Activated naive CD8-positive, alpha-beta T cell treated with anti-CD3 and anti-CD28 coated beads, Interleukin-2, amount 50 U/mL, for 16 hours (primary cell): ENCODE data around the gene PAM.
"Not testable (repeated sequence)": the region's sequence is repeated elsewhere in the genome, so short reads cannot be mapped to it uniquely, and the experiment has no call there.

Experiments used
- DNase-seq: peaks from one replicate; pipeline ENCODE4 v3.0.0-alpha.2; 2020; ENCODE audit warnings: low read depth, low spot score

PAM gene

DNA sequence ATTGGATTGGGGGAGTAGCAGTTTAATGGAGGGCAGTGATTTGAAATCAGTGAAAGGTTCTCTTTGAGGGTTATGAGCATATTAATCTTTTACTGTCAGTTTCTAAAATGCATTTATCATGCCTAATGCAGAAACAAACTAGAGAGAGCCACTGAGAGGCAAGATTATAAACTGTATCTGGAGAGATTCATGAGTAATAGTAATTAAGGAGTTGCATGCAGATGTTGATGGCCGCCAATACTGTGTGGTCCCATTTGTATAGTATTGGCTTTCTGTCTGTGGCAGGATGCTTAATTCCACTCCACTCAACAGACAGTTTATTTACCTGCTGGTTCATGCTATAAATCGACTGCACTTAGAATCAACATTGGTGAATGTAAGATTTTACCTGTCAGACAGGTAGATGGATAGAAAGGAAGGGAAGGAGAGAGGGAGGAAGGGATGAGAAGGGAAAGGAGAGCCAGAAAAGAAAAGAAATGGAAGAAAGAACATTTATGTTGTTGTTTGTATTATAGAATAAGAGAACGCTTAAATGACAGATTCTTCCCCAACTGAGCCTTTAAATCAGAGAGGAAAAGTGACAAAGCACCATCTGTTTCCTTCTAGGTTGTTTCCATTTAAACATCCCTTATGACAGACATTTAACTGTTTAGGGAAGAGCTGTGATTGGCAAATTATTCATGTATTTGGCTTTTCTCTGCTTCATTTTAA is 146.5 kb downstream of the PAM start:
- DNase-seq: no peak

- DNase-seq: no peak
Observed at GRCh38 chr5:102902135-102902448, 147.0 kb downstream of the PAM start.

- no peak for DNase-seq
Observed at GRCh38 chr5:102902647-102903046, 147.5 kb downstream of the PAM start.

- no peak for DNase-seq
Observed at GRCh38 chr5:102903074-102903871, 148.2 kb downstream of the PAM start.

- DNase-seq: no peak
Observed at GRCh38 chr5:102905056-102905455, 150.0 kb downstream of the PAM start.

DNA sequence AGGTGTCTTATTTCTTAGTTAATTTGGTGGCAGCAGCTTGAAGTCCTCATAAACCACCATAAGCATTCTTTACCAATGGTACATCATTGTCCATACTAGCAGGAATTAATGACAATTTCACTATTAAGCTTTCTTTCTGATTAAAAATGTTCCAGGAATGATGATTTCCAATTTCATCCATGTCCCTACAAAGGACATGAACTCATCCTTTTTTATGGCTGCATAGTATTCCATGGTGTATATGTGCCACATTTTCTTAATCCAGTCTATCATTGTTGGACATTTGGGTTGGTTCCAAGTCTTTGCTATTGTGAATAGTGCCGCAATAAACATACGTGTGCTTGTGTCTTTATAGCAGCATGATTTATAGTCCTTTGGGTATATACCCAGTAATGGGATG is 152.0 kb downstream of the PAM start:
- not testable (repeated sequence) for DNase-seq

DNA sequence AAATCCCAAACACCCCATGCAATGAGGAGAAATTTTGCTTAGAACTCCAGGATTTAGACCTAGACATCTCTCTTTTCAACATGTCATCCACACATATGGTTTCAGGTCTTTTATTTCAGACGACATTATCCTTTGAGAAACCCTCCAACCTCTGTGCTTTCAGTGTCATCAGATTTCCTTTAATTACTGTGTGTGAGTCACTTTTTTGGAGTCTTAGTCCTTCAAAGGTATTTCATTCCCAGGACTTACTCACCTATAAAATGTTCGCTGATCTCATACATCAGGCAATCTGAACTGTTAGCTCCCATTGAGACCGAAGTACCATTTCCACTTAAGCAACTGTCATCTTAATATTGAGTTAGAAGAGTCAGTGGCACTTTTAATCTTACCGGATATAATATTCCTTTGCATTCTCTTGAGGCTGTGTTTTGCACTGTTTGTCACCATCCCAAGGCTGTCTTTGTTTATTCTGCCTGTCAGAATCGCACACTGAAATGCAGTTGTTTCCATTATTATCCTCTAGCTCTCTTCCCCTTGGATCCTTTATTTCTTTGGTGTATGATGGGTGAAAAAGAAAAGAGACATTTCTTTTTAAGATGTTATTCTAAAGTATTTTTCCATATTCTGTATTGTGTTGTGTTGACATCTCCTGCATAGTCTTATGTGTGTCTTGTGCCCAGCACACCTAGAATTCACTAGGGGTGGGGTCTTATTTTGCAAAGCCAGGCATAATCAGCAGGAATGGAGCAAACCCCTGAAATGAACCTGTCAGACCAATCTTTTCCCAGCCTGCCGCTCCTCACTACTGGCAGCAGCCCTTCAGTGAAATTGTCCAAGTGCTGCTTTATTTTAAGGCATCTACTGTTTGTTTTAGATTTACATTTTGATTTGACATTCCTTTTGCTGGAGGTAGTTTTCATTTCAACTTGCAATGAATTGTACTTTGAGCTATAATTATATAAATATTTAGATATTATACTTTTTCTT is 155.4 kb downstream of the PAM start:
- DNase-seq: no peak

DNA sequence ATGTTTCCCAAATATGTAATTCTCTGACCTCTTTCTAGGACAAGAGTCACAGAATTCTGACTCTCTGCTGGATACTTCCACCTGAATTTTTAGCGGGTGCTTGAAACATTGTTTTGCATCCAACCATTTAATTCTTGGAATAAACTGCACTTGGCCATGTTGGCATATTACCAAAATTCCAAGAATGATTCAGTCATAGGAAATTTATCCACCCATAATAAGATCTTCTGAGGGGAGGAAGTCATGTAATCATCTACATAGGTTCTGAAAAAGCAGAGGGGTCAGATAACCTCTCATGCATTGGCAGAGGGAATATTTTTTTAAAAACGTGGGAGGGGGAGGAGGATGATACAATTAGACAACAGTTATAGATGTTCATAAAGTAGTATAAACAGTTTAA is 156.9 kb downstream of the PAM start:
- no peak for DNase-seq

- DNase-seq: no peak
Observed at GRCh38 chr5:102916109-102916508, 161.0 kb downstream of the PAM start.

DNA sequence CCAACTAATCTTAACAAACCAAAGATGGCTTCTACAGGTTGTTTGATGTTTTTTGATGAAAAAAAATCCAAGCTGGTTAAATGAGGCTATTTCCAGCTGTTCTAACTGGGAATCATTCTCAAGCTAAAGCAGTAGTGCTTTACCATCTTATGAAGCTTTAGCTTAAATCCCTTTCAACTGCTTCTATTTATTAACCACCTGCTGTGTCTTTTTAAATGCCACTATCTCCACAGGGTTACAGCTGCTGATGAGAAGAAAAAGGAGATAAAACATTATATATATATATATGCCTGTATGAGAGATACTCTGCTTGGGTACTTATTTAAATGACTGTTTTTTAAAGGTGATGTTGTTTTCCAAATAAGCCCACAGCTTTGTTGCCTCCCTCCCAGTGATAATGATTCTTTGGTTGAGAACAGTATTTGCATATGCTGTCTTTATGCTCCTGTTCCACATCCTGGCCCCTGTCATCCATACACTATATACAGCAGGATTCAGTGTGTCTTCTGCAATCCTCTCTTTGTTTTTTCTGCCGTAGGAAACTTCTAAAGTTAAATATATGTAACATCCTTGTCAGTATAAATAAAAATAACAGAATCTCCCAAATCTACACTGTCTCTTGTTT is 164.0 kb downstream of the PAM start:
- DNase-seq: no peak

DNA sequence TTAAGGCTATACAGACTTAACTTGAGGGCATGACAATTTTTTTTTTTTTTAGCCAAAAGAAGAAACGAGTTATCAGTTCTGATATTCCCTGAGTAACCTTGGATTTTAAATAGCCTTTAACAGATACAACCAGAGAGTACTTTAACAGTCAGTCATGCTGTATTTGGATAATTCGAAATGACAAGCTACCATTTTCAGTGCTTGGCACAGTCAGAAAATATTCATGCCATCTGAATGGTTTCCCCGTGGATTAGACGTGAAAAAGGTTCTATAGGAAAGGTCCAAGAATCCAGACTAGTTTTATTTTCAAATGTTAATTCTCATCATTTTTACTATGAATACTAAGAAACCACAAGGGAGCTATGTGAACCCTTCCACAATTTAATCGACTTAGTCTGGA is 165.7 kb downstream of the PAM start:
- DNase-seq: no peak

DNA sequence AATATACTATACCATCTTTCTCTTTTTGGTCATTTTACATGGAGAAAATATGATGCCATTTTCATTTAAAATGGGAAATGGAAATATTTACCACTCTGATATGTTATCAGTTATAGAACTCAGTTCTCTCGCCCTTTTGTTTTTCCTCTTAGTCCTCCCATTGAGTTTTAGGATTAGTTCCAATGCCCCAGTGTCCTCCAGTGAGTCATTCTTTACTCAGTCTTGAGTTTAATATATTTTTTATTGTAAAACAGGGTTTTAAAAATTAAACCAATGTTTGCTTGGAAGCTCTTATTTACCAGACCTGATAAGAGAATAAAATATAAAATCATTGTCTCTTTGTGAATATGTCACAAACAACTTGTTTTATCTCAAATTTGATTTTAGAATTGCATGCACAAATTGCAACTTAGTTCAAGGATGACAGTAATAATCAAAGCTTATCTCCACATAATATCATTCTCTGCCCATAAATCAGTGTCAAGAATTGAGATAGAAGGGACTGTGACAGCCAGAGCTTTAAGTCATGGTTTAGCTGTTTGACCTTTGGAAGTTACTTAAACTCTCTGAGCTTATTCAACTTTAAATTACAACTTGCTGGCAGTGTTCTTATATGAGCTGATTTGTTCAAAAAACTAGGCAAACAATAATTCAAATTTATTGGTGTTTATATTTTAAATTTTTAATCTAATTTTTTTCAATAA is 166.4 kb downstream of the PAM start:
- no peak for DNase-seq

GRCh38 chr5:102922111-102922720 is 167.1 kb downstream of the PAM start:
- no peak for DNase-seq

- DNase-seq: no peak
Observed at GRCh38 chr5:102922799-102923477, 167.8 kb downstream of the PAM start.

DNA sequence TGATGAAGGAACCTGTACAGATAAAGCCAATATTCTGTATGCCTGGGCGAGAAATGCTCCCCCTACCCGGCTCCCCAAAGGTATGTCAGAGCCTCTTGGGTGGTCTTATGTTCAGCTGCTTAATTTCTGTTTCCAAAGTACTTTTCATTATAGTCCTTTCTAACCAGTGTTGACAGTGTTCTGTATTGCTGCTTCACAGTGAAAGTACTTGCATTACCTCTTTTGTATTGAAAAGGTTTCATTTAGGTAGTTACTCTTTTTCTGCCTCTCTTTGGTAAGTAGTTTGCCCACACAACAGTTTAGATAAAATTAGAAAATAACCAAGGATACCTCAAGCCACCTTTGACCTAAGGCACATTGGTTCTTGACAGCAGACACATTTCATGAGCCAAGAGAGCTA is 169.9 kb downstream of the PAM start:
- DNase-seq: no peak

GRCh38 chr5:102927007-102927406 is 171.9 kb downstream of the PAM start:
- no peak for DNase-seq

DNA sequence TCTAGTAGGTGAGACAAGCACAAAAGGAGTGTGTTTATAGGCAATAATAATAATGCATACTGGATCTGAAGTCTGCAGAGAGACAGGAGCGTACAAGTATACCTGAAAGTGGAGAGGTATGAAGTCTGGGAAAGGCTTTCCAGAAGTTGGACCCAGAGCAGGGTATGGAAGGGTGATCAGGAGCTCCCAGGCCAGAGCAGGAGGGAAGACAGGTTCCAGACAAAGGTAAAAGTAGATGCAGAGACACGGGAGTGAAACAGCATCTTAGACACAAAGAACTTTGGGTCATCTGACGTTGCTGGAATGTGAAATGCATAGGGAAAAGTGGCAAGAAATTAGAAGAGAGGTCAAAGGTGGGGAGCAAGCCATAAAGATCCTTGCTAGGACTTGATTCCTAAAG is 175.1 kb downstream of the PAM start:
- no peak for DNase-seq

- no peak for DNase-seq
Observed at GRCh38 chr5:102931085-102931725, 176.1 kb downstream of the PAM start.

GRCh38 chr5:102932781-102933180 is 177.7 kb downstream of the PAM start:
- no peak for DNase-seq

DNA sequence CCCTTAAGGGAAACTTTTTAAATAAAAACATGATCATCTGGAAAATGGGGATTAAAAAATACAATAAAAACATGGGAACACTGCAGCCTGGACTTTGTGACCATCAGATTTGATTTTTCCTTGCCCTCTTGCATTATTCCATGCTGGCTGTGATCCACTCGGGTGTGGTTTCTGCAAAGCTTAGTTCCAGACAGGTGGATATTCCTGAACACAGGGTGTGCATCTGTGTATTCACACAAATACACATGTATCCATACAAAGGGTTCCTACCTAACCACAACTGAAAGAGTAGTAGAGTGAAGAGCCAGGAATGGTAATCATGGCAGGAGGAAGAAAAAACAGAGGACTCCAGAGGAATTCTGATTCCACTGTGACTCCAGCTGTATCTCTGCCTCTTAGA is 178.2 kb downstream of the PAM start:
- DNase-seq: no peak
